ENCODE measurements around the gene MRPS25.

Gene MRPS25

GRCh38 chr3:15081960-15082664, 17.0 kb upstream of the MRPS25 start:
- no peak for DNase-seq (ENCODE audit: low read depth in 2 of 2)

DNA sequence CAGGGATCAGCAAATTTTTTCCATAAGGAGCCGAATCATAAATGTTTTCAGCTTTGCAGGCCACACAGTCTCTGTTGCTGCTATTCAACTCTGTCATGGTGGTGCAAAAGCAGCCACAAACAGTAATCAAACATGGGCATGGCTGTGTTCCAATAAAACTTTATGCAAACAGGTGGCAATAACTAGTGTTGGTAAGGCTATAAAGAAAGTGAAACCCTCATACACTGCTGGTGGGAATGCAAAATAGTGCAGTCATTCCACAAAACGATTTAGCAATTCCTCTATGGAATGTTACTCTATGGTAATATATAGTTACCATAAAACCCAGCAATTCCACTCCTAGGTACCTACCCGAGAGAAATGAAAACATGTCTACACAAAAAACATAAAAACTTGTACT, 14.0 kb upstream of the MRPS25 start:
- no peak for DNase-seq (ENCODE audit: low read depth in 2 of 2)

GRCh38 chr3:15074500-15074899, 9.4 kb upstream of the MRPS25 start:
- DNase-seq (ENCODE audit: low read depth in 2 of 2) = no peak

DNA sequence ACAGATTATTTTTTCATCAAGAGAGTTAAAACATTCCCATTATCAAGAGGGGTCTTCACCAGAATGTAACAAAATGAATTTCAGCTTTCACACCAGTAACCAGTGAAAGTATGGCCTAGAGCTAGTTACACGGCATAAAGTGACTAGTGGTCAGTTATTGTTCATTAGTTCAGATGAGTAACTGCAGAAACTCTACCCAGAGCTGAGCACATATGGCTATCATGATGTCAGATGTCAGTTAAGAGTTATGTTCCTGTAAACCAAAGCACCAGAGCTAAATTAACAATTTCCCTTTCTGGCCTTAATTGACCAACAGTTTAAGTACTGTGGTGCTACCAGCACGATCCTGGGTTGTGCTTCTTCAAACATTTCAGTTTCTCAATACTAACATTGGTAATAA, 6.6 kb upstream of the MRPS25 start:
- no peak for DNase-seq (ENCODE audit: low read depth in 2 of 2)

DNA sequence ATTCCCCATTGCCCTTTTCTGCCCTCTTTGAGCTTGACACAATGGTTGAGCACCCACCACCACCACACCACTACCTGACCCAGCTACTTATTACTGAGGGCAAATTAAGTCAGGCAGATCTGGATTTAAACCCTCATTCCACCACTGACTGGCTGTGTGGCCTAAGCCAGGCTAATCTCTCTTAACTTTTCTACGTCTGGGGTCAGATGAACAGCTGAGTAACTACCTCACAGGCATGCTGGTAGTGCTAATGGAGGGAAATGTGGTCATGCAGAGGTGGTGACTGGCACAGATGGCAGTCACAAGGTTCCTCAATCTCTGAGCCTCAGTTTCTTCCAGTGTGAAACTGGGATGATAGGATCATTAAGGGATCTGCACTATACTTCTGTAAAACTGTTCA, 4.3 kb upstream of the MRPS25 start:
- no peak for DNase-seq (ENCODE audit: low read depth in 2 of 2)

GRCh38 chr3:15066467-15066866, 1.4 kb upstream of the MRPS25 start:
- DNase-seq (ENCODE audit: low read depth in 2 of 2) = no peak

DNA sequence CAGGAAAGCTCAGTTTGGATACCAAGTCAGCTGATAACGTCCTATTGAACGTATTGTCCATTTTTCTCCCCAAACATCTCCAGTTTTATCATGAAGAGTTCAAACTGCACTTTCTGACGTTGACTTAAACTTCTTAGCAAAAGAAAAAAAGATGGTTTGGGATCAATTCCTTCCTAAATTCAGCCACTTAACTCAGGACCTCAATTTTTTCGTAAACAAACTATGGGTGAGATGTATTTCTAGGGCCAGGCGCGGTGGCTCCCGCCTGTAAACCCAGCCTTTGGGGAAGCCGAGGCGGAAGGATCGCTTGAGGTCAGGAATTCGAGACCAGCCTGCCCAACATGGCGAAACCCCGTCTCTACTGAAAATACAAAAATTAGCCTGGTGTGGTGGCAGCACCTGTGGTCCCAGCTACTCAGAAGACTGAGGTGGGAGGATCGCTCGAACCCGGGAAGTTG, 464 bp upstream of the MRPS25 start:
- DNase-seq (ENCODE audit: low read depth in 2 of 2) = no peak

GRCh38 chr3:15064299-15064834, 748 bp downstream of the MRPS25 start:
- DNase-seq (ENCODE audit: low read depth in 2 of 2) = no peak

DNA sequence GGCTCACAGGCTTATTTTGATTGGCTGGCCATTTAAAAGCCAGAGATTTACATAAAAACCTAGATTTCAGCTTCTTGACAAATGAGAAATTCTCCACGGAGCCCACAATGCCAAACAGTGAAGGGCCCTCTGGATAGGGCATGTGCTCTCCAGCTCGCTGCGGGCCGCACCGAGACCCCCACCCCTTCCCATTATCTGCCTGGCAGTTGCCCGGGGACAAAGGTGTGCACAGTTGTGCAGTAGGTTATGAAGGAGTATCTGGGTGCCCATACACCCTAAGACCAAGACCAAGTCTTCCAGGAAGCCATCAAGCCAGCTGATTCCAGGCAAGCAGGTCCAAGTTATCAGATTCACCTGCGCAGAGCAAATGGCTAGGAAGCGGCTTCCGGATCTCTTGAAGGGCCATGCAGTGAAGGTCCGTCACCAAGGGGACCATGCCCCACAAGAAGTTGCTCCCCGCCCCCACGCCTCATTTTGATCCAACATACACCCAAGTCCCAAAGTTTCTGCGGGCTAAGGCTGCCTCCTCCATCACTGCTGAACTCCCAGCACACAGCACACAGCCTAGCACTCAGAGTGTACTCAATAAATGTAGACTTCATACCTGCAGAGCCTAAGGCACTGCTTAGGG, 1.3 kb downstream of the MRPS25 start:
- DNase-seq (ENCODE audit: low read depth in 2 of 2) = no peak

GRCh38 chr3:15063238-15063637, 1.9 kb downstream of the MRPS25 start:
- no peak for DNase-seq (ENCODE audit: low read depth in 2 of 2)

DNA sequence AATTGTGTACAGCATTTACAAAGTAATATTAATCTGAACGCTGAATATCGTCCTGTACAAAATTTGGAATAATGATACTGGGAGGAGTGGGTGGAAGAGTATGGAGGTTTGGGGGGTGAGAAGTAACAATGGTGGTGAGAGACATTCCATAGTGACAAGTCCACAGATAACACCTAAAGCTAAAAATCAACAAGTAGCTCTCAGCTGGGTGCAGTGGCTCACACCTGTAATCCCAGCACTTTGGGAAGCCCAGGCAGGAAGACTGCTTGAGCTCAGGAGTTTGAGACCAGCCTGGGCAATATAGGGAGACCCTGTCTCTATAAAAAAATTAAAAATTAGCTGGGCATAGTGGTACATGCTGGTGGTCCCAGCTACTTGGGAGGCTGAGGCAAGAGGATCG, 5.1 kb downstream of the MRPS25 start:
- no peak for DNase-seq (ENCODE audit: low read depth in 2 of 2)

DNA sequence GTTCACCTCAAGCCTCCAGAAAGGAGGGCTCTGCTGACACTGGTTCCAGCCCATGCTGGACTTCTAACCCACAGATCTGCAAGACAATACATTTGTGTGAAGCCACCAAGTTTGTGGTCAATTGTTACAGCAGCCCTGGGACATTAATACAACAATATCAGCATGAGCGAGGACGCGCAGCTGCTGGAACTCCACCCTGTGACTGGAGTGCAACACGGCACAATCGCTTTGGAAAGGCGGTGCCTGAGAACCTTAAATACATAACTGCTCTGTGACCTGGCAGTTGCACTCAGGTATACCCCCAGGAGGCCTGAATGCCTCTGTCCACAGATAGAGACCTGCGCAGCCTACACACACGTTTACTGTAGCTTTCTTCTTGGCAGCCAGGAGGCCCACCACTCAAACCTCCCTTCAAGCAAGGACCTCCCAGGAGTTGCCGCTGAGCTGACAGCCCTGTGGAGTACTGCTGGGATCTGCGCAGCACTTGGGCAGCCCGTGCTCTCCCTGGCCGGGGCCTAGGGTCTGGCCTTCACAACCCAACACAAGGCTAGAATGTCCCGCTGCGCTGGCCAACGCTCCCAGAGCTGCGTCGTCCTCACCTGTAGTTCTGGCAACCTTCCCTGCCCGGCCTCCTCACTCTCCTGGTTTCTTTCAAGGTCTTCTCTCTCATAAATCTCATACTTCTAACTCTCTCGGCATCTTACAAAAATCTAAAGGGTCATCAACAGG, 8.3 kb downstream of the MRPS25 start:
- DNase-seq (ENCODE audit: low read depth in 2 of 2) = no peak

DNA sequence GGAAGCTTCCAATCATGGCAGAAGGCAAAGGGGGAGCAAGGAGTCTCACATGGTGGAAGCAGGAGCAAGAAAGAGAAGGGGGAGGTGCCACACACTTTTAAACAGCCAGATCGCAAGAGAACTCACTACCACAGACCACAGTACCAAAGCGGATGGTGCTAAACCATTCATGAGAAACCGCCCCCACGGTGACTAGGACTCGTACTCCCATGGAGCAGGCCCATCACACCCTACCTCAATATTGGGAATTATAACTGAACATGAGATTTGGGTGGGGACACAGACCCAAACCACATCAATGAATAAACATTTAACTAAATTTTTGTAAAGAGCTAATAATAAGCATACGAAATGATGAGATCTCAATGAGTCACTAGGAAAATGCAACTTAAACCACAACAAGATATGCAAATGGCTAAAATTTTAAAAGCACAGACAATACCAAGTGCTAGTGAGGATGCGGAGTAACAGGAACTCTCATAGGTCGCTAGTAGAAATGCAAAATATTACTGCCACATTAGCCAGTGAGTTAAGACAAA, 10.0 kb downstream of the MRPS25 start:
- DNase-seq (ENCODE audit: low read depth in 2 of 2) = no peak

DNA sequence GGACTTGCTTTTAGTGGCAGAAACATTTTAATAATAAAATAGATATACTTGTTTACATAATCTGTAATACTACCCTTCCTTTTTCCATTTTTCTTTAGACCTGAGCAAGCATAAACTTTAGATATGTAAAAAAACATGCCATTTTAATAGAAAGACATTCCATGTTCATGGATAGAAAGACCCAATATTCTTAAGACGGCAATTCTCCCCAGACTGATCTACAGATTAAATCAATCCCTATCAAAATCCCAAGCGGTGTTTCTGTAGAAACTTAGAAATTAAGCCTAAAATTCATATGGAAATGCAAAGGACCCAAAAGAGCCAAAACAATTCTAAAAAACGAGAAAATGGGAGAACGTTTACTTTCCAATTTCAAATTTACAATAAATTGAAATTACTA, 11.6 kb downstream of the MRPS25 start:
- no peak for DNase-seq (ENCODE audit: low read depth in 2 of 2)

GRCh38 chr3:15052335-15053242, 12.5 kb downstream of the MRPS25 start:
- no peak for DNase-seq (ENCODE audit: low read depth in 2 of 2)

- DNase-seq (ENCODE audit: low read depth in 2 of 2) = no peak
These were observed 13.6 kb downstream of the MRPS25 start for GRCh38 chr3:15051531-15051930.

DNA sequence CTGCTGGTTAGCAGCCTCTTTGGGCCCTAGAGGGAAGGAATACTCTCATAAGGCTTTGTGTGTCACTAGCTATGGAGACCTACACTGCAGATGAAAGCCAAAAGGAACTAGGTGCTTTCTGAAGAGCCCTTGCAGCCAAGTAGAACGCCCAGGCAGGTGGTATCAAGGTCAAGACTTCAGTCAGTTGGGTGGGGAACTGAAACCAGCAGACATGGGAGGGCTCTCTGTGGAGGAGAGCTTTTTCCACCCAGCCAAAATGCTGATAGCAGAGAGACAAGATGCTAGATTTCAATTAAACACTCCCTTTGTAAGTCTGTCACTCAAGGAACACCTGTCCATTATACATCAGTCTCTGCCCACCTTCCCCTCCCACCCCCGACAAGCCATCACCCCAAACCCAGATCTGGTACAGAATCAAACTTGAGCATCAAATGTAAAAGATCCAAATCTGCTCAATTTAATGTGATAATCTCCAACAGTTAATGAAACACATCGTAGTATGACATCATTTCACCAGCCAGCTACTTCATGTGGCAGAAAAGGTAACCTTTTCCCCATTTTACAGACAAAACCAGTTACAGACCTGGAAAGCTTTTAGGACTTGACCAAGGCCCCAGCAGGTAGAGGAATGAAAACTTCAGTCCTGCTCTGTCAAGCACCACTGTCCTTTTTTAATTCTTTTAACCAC, 14.6 kb downstream of the MRPS25 start:
- no peak for DNase-seq (ENCODE audit: low read depth in 2 of 2)

DNA sequence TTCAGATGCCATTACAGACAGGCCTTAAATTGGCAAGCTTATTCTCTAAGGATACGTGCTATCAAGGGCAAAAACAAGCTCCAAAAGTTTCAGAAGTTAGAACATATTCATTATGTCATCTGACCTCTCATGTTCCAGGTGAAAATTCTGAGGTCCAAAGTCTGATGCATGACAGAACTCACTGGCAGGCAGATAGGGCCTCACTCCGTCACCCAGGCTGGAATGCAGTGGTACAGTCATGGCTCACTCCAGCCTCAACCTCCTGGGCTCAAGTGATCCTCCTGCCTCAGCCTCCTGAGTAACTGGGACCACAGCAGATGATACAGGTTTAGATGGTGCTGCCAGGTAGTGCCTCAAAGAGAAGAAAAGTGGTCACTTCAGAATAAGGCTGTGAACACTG, 15.5 kb downstream of the MRPS25 start:
- no peak for DNase-seq (ENCODE audit: low read depth in 2 of 2)

GRCh38 chr3:15045667-15046066, 19.4 kb downstream of the MRPS25 start:
- DNase-seq (ENCODE audit: low read depth in 2 of 2) = no peak

- DNase-seq (ENCODE audit: low read depth in 2 of 2) = no peak
These were observed 20.8 kb downstream of the MRPS25 start for GRCh38 chr3:15044326-15044725.

Data from fibroblast of skin of left quadriceps (primary cell).